Panc1 (cell line): Measurements from ENCODE around the gene IKBIP. TPM values are rescaled to one million over a fixed set of nuclear protein-coding genes. Genes with fewer than 3 reads are reported as not detected.

Experiments
- ATAC-seq: fragments of 200-7000 bp; cut with Tn5 transposase; 2 replicates; pipeline ENCODE4 v1.9.1; 2020; ENCODE audit warnings: mild to moderate bottlenecking, moderate library complexity
- BruUV-seq: library from RNA; stranded (reverse); fragments of 400-500 nt; replicated peaks from 2 replicates; lab custom pipeline; 2021; lab: Mats Ljungman, UMichigan
- CTCF ChIA-PET: fragments of 300-600 bp; sonication (Branson Sonifier 250); formaldehyde crosslinking; loops from one replicate; lab custom pipeline; 2022; ENCODE audit warnings: antibody characterized with exemption; lab: Charles Lee
- POLR2A ChIA-PET: fragments of 300-600 bp; sonication (Branson Sonifier 250); formaldehyde crosslinking; loops from one replicate; lab custom pipeline; 2022; ENCODE audit warnings: antibody characterized with exemption; lab: Charles Lee
- DNase-seq: peaks from one replicate; pipeline ENCODE4 v3.0.0-alpha.2; 2010; ENCODE audit warnings: low read depth, low spot score
- H3K27ac ChIP-seq: 2 replicates; pipeline ENCODE4 v1.5.1; 2011; ENCODE audit warnings: mild to moderate bottlenecking, low read length, inconsistent platforms
- H3K27me3 ChIP-seq: fragments of 200-500 bp; sonication (Bioruptor generic); 2 replicates; pipeline ENCODE4 v1.6.0; 2014; ENCODE audit warnings: low read length, inconsistent platforms; ENCODE audit not compliant: control insufficient read depth, insufficient read depth
- H3K36me3 ChIP-seq: fragments of 200-500 bp; sonication (Bioruptor generic); 2 replicates; pipeline ENCODE4 v1.5.1; 2014; ENCODE audit warnings: inconsistent platforms, mild to moderate bottlenecking, low read length, moderate library complexity; ENCODE audit not compliant: control insufficient read depth, insufficient read depth
- H3K4me1 ChIP-seq: 2 replicates; pipeline ENCODE4 v1.5.1; 2011; ENCODE audit warnings: inconsistent platforms, mild to moderate bottlenecking, low read length, moderate library complexity; ENCODE audit not compliant: control insufficient read depth, insufficient read depth
- H3K4me3 ChIP-seq, 2 experiments: 2 replicates each; pipeline ENCODE4 v1.5.1; 2011 to 2012; ENCODE audit warnings: low read depth in 2 of 2, low read length in 2 of 2, mild to moderate bottlenecking in 2 of 2, inconsistent platforms in 1 of 2, moderate library complexity in 1 of 2
- H3K9me3 ChIP-seq: fragments of 200-500 bp; sonication (Bioruptor generic); 2 replicates; pipeline ENCODE4 v1.5.1; 2014; ENCODE audit warnings: low read depth, mild to moderate bottlenecking, inconsistent platforms, low read length, moderate library complexity; ENCODE audit not compliant: control insufficient read depth, insufficient read depth
- POLR2AphosphoS5 ChIP-seq: IDR thresholded peaks from 2 replicates; pipeline ENCODE4 v1.6.1; 2012; ENCODE audit warnings: mild to moderate bottlenecking, low read depth, low read length, moderate library complexity
- SIN3A ChIP-seq: IDR thresholded peaks from 2 replicates; pipeline ENCODE4 v1.6.1; 2012; ENCODE audit warnings: low read depth, mild to moderate bottlenecking, low read length, moderate library complexity, borderline replicate concordance; ENCODE audit not compliant: insufficient read depth
- TCF7L2 ChIP-seq: IDR thresholded peaks from 2 replicates; pipeline ENCODE4 v1.6.1; 2011; ENCODE audit warnings: mild to moderate bottlenecking, low read depth, low read length, inconsistent platforms
- in situ Hi-C: cut with HindIII; loops from 2 replicates; pipeline ENCODE4 v1.10.0; 2016; ENCODE audit warnings: low sequenced_read_pairs, low pct_unique_long_range_greater_than_20kb
- intact Hi-C: fragments of 100-400 bp; cut with micrococcal nuclease; formaldehyde crosslinking; loops from one replicate; pipeline ENCODE4 v1.10.0; 2022; ENCODE audit not compliant: unreplicated experiment
- total RNA-seq: library from RNA; stranded (reverse); gene quantifications from one replicate; pipeline ENCODE4 v1.2.1, GENCODE V29; 2021; ENCODE audit not compliant: unreplicated experiment
- TF ChIP-seq, protein P1 (sequence below): fragments of 450-650 bp; IDR thresholded peaks from 2 replicates; pipeline ENCODE4 v1.5.1; 2017; ENCODE audit warnings: mild to moderate bottlenecking
- TF ChIP-seq, protein P2 (sequence below), 2 experiments: IDR thresholded peaks; 2 replicates each; pipeline ENCODE4 v1.6.1; 2011 to 2012; ENCODE audit warnings: low read depth in 2 of 2, control low read depth in 1 of 2, low read length in 1 of 2, mild to moderate bottlenecking in 1 of 2, moderate library complexity in 1 of 2; ENCODE audit not compliant: insufficient read depth in 1 of 2

IKBIP gene
- total RNA-seq, 1 experiment from 2014 or later: 33.7 TPM

DNA sequence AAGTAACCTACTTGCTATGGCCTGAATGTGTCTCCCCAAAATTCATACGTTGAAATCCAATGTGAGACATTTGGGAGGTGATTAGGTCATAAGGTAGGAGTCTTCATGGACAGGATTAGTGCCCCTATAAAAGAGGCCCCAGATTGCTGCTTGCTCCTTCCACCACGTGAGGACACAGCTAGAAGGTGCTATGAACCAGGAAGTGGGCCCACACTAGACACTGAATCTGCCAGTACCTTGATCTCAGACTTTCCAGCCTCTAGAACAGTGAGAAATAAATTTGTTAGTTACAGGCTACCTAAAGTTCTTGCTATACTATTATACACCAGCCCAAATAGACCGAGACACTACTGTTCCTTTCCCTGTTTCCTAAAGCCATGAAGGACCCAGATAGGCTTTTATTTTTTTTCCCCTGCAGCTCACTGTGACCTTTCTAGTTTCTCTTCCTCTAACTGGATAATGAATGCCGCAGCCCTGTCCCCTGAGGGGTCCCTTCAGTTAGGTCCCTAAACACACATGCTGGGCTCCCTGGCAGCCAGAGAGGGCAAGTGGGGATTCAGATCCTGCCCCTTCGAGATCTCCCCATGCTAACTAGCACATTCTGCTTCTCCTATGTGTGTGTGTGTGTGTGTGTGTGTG, 31.8 kb downstream of the IKBIP start:
- no peaks in the 10 kb centered on the region for H3K9me3 ChIP-seq
- POLR2A ChIA-PET: no interaction called here
- H3K4me3 ChIP-seq: no peak overlapping the region
- in situ Hi-C loops (no loop called here), intact Hi-C loops (no loop called here)
- ATAC-seq (no peak), DNase-seq (no peak)
- CTCF ChIA-PET: interaction anchor here (0.6 kb wide), 1 partner anchor 82 kb away, joined by 9 read pairs; no protein-coding TSS in a partner anchor
- TF ChIP-seq, protein P1, sequence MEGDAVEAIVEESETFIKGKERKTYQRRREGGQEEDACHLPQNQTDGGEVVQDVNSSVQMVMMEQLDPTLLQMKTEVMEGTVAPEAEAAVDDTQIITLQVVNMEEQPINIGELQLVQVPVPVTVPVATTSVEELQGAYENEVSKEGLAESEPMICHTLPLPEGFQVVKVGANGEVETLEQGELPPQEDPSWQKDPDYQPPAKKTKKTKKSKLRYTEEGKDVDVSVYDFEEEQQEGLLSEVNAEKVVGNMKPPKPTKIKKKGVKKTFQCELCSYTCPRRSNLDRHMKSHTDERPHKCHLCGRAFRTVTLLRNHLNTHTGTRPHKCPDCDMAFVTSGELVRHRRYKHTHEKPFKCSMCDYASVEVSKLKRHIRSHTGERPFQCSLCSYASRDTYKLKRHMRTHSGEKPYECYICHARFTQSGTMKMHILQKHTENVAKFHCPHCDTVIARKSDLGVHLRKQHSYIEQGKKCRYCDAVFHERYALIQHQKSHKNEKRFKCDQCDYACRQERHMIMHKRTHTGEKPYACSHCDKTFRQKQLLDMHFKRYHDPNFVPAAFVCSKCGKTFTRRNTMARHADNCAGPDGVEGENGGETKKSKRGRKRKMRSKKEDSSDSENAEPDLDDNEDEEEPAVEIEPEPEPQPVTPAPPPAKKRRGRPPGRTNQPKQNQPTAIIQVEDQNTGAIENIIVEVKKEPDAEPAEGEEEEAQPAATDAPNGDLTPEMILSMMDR: no peak
- TF ChIP-seq TCF7L2 (no peak), POLR2AphosphoS5 (no peak)
- TF ChIP-seq, protein P2, sequence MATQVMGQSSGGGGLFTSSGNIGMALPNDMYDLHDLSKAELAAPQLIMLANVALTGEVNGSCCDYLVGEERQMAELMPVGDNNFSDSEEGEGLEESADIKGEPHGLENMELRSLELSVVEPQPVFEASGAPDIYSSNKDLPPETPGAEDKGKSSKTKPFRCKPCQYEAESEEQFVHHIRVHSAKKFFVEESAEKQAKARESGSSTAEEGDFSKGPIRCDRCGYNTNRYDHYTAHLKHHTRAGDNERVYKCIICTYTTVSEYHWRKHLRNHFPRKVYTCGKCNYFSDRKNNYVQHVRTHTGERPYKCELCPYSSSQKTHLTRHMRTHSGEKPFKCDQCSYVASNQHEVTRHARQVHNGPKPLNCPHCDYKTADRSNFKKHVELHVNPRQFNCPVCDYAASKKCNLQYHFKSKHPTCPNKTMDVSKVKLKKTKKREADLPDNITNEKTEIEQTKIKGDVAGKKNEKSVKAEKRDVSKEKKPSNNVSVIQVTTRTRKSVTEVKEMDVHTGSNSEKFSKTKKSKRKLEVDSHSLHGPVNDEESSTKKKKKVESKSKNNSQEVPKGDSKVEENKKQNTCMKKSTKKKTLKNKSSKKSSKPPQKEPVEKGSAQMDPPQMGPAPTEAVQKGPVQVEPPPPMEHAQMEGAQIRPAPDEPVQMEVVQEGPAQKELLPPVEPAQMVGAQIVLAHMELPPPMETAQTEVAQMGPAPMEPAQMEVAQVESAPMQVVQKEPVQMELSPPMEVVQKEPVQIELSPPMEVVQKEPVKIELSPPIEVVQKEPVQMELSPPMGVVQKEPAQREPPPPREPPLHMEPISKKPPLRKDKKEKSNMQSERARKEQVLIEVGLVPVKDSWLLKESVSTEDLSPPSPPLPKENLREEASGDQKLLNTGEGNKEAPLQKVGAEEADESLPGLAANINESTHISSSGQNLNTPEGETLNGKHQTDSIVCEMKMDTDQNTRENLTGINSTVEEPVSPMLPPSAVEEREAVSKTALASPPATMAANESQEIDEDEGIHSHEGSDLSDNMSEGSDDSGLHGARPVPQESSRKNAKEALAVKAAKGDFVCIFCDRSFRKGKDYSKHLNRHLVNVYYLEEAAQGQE (IDR thresholded peaks at IDR 0.05; ENCODE audit: insufficient read depth in 1 of 2, low read depth in 2 of 2, low read length in 1 of 2): no peak
- H3K36me3 ChIP-seq: no peaks in the 10 kb centered on the region
- no peaks in the 10 kb centered on the region for H3K4me1 ChIP-seq
- no peaks in the 10 kb centered on the region for H3K27me3 ChIP-seq
- no TSS peak for BruUV-seq
- H3K27ac ChIP-seq: no peak overlapping the region

DNA sequence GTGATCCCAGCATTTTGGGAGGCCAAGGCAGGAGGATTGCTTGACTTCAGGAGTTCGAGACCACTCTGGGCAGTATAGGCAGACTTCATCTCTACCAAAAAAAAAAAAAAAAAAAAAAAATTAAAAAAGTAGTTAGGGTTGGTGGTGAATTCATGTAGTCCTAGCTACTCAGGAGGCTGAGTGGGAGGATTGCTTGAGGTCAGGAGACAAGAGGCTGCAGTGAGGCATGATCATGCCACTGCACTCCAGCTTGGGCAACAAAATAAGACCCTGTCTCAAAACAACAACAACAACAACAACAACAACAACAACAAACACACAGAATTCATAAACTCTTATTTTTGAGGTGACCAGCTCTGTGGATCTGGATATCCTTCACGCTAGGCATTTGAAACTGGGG, 34.0 kb downstream of the IKBIP start:
- H3K36me3 ChIP-seq: no peaks in the 10 kb centered on the region
- no peak for DNase-seq
- no peak for TF ChIP-seq TCF7L2
- TF ChIP-seq, protein P2 (IDR thresholded peaks at IDR 0.05; ENCODE audit: insufficient read depth in 1 of 2, low read depth in 2 of 2, low read length in 1 of 2): no peak
- no peak for TF ChIP-seq SIN3A
- TF ChIP-seq, protein P1: no peak
- TF ChIP-seq POLR2AphosphoS5: no peak
- intact Hi-C loops: no loop called here
- in situ Hi-C loops: no loop called here
- no peaks in the 10 kb centered on the region for H3K9me3 ChIP-seq
- ChIA-PET CTCF (no interaction called here), POLR2A (interaction anchor here (0.6 kb wide), 1 partner anchor 96 kb away, joined by 17 read pairs; no protein-coding TSS in a partner anchor)
- H3K27me3 ChIP-seq: no peaks in the 10 kb centered on the region
- BruUV-seq: no TSS peak
- no peaks in the 10 kb centered on the region for H3K4me1 ChIP-seq
- no peak overlapping the region for H3K4me3 ChIP-seq
- ATAC-seq: no peak
- H3K27ac ChIP-seq: no peak overlapping the region
